H7 (cell line): Measurements from ENCODE around the gene SMIM20. TPM values are rescaled to one million over a fixed set of nuclear protein-coding genes. Genes with fewer than 3 reads are reported as not detected.
"Not testable (repeated sequence)": the region's sequence is repeated elsewhere in the genome, so short reads cannot be mapped to it uniquely, and the experiment has no call there.

Source experiments
- DNase-seq: peaks from one replicate; pipeline ENCODE4 v3.0.0; 2012
- H3K27me3 ChIP-seq: 2 replicates; pipeline ENCODE4 v1.6.0; 2011; ENCODE audit warnings: mild to moderate bottlenecking, low read length; ENCODE audit not compliant: control insufficient read depth, insufficient read depth
- H3K36me3 ChIP-seq: replicated peaks from 2 replicates; pipeline ENCODE4 v1.5.1; 2011; ENCODE audit warnings: low read length; ENCODE audit not compliant: control insufficient read depth, insufficient read depth
- H3K4me3 ChIP-seq: 2 replicates; pipeline ENCODE4 v1.5.1; 2011; ENCODE audit warnings: low read depth, mild to moderate bottlenecking, control low read depth, low read length, moderate library complexity; ENCODE audit not compliant: insufficient read depth
- total RNA-seq: library from RNA; depleted of rRNA; stranded (reverse); fragments of >200 nt; shearing (Covaris generic); gene quantifications from 2 replicates; pipeline ENCODE4 v1.2.3, GENCODE V29; 2014; rRNA removed

SMIM20 gene
- total RNA-seq: 55.3 and 81.1 TPM in 2 replicates

DNA sequence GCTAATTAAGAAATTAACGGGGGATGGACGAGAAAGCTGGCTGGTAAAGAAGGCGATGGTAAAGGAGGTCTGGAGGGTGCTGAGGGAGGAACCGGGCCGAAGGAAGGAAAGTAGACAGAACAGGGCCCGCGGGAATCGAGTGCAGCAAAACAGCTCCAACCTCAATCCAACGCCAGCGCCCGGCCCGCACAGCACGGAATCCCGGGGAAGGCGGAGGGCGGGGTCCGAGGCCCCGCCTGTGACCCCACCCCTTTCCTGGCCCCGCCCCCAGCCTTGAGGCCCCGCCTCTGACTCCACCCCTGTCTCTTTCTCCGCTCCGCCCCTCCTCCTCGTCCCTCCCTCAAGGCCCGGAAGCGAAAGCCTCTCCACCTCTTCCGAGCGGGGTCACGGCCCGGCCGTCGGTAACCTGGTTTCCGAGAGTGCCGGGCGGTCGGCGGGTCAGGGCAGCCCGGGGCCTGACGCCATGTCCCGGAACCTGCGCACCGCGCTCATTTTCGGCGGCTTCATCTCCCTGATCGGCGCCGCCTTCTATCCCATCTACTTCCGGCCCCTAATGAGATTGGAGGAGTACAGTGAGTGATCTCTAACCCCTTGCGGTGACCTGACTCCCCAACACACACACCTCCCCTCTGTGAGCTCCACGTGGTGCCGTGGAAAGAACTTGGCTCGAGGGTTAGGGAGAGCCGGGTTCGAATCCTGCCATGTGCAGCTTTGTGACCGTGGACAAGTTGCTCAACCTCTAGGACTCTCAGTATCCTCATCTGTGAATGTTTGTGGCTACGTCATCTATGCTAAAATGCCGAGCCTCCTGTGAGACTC lies at the start of gene SMIM20:
TSS of gene SMIM20 (plus strand) at position 370 of the 819 bp plus-strand sequence. CDS start at position 464, 94 bp downstream.
- peak; percentile 97 for DNase-seq
- H3K27me3 ChIP-seq: peaks cover 5% of the 10 kb centered on the region; the same call in 1 of the 2 replicates
- no peaks in the 10 kb centered on the region for H3K36me3 ChIP-seq
- peak within 1 kb of the TSS; percentile 64 for H3K4me3 ChIP-seq

DNA sequence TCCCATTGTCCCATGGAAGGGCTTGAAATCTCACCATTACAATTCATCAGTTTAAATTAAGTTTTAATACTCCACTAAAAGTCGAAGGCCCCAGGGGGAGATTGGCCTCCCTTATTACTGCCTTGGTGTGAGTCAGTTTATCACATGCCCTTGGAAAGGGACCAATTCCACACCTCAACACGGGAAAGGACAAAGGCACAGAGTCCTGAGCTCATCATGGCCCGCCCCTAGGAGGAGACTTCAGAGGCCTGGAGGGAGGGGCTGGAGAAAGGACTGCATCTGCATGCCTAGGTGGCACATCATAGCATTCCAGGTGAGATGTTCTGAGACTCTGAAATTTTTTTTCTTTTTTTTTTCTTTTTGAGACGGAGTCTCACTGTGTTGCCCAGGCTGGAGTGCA lies 48.4 kb upstream of the SMIM20 start:
- no peaks in the 10 kb centered on the region for H3K36me3 ChIP-seq
- DNase-seq: peak; percentile 73
- H3K4me3 ChIP-seq: no peak overlapping the region
- peaks cover 27% of the 10 kb centered on the region for H3K27me3 ChIP-seq

DNA sequence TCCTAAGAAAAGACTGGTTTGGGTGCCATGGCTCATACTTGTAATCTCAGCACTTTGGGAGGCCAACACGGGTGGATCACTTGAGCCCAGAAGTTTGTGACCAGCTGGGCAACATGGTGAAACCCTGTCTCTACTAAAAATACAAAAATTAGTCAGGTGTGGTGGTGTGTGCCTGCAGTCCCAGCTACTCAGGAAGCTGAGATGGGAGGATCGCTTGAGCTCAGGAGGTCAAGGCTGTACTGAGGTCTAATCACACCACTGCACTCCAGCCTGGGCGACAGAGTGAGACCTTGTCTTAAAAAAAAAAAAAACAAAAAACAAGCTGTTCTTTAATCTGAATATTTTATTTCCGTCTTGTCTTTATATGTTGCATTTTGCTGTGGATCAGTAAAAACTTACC lies 47.6 kb upstream of the SMIM20 start:
- DNase-seq, H3K4me3 ChIP-seq, H3K36me3 ChIP-seq: not testable (repeated sequence)
- H3K27me3 ChIP-seq: peaks cover 26% of the 10 kb centered on the region

DNA sequence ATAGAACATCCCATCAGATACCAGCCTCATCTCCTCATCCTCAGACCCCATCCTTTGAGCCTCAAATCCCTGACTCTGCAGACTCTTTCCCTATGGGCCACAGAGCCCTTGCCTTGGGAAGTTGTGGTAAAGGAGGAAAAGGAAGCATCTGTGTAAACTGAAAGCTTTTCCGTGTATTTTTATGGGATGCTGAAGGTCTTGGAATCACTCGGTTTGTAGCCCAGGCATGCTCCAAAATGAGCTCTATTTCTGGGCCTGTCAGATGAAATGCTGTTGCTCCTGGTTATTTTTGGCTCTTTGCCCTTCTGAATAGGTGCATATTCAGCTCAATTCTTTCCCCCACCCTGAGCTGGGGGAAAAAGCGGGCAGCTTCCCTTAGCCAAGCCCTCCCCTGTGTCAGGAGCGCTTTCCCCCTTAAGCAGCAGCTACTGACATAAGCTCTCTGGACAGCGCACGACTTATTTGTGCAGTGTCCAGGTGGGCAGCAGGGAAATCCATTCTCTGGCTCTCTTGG lies 46.2 kb upstream of the SMIM20 start:
- Histone ChIP-seq H3K4me3 (no peak overlapping the region), H3K27me3 (peaks cover 21% of the 10 kb centered on the region), H3K36me3 (no peaks in the 10 kb centered on the region)
- DNase-seq: no peak

DNA sequence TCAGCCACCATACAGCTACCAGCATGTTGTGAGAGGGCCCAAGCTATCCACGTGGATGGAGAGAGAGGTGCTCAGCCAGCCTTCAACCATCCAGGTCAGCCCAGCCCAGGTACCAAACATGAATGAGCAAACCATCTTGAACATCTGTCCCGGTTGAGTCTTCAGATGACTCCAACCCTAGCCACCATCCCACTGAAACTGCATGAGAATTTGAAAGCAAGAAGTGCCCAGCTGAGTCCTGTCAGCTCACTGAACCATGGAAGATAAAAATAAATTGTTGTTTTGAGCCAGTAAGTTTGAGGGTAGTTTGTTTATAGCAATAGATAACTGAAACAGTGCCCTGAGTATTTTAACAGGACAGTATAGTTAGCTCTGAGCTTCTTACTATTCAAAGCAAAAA lies 43.9 kb upstream of the SMIM20 start:
- Histone ChIP-seq H3K36me3 (no peaks in the 10 kb centered on the region), H3K27me3 (peaks cover 3% of the 10 kb centered on the region), H3K4me3 (no peak overlapping the region)
- no peak for DNase-seq

DNA sequence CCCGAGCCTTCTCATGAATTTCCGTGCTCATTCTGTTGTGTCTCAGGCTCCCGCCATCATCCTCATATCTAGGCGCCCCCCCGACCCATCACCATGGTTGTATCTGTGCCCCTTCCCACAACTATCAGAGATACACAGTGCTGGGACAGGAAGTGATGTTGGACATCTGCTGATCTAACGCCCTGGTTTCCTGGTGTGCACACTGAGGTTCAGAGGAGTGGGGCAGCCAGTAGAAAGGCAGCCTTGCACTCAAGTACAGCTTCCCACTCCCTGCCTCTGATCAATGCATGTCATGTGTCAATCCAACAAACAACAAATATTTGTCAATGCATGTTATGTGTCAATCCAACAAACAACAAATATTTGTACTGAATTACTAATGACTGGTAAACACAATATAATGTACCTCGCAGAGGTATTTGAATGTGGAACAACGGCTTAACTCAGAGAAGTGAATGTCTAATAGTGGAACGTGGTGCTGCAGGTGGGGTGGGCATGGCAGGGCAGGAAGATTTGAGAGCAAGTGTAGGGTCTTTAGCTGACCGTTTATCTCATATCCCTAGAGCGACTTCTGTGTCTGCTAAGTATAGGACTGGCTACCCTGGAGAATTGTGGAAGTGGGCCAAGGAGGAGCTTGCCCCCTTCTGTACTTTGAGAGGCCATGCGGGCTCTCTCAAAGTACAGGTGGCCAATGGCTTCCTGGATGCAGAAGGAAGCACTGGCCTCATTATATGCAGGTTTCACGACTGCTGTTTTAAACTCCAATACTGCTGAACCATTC lies 41.0 kb upstream of the SMIM20 start:
- Histone ChIP-seq H3K4me3 (no peak overlapping the region), H3K36me3 (no peaks in the 10 kb centered on the region), H3K27me3 (no peaks in the 10 kb centered on the region)
- DNase-seq: no peak

DNA sequence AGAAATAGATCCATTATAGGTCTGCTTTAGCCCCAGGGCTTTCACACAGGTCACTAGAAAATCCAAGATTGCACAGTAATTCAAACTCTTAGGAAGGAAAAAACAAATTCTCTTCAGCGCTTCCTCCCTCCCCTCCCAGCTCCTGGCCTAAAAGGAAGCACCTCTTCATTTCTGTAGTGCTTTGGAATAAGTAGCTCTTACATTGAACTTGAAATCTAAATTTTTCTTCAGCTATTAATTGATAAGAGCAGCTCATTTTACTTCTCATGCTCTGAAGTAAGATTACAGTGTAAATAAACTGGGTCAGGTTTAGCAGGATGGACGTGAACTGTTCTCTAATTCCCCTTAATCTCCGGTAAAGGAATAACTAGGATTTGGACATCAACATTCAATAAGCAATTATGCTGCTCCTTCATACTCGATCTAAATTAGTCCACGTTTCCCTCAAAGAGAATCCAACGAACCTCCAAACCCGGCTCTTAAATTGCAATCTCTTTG lies 40.3 kb upstream of the SMIM20 start:
- no peak for DNase-seq
- no peak overlapping the region for H3K4me3 ChIP-seq
- H3K27me3 ChIP-seq: no peaks in the 10 kb centered on the region
- H3K36me3 ChIP-seq: no peaks in the 10 kb centered on the region

DNA sequence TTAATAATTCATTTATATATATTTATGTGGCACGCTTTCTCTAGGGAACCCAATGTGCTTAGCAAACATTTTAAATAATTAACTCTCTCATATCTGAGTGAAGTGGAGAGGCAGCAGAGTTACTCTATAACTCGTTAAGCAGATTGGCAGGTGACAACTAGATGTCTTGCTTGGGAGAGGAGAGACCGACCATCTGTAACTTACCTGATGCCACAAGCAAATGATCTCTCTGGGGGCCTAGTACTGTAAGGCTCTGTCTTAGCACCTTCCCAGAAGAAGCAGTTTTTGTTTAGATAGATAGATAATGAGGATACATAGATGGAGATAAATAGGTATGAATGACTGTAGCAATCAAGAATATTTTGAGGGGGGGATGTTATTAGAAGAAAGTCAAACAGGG lies 39.4 kb upstream of the SMIM20 start:
- DNase-seq: no peak
- H3K27me3 ChIP-seq: no peaks in the 10 kb centered on the region
- H3K4me3 ChIP-seq: no peak overlapping the region
- H3K36me3 ChIP-seq: no peaks in the 10 kb centered on the region

DNA sequence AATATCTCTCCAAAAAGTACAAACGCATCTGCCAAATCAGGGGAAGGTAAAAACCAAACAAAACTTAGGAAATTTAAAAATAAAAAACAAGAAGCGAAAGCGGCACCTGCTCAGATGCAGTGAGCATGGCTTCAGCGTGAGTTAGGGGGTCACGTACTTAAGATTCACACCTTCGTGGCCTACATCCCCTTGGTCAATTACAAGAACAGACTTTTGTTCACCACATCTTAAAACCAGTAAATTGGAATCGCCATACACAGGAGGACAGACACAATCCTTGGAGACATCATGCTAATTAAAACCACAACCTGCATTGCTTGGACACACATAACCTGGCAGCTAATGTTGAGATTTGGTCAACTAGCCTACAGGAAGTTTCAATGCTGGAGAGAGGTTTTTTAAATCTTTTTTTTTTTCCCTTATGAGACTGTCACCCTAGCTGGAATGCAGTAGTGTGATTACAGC lies 38.7 kb upstream of the SMIM20 start:
- Histone ChIP-seq H3K27me3 (no peaks in the 10 kb centered on the region), H3K36me3 (no peaks in the 10 kb centered on the region), H3K4me3 (no peak overlapping the region)
- no peak for DNase-seq

DNA sequence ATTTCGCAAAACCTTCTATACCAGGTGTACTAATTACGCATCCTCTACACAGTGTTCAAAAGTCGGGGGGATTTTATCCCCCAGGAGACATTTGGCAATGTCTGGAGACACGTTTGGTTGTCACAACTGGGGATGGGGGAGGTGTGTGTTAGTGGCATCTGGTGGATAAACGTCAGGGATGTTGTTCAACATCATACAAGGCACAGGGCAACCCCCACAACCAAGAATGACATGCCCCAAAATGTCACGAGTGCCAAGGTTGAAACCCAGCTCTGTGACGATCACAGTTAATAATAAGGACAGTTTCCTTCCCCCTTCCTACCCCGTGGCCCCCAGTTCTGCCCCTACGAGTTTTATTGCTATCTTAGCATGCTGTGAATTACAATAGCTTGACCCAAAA lies 35.3 kb upstream of the SMIM20 start:
- Histone ChIP-seq H3K36me3 (no peaks in the 10 kb centered on the region), H3K4me3 (no peak overlapping the region), H3K27me3 (no peaks in the 10 kb centered on the region)
- DNase-seq: no peak

DNA sequence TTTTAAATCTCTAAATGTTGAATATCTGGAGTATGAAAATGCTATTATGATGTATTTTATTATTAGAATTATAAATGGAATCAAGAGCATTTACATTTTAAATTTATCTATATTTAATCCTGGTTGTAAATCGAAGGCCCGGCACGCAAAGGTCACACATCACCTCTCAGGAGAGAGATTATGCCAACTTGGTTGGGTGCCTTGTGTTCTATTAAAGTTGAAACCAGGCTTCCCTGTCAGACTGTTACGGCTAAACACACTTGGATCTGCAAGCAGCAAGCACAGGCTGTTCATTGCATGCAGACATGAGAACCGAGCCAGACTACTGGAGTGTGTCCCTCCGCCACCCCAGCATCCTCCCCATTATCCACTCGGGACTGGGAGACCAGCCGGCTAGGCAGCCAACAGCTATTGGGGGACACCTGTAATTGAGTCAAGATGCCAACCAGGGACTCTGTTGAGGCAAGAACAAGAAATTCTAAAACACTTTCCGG lies 34.9 kb upstream of the SMIM20 start:
- Histone ChIP-seq H3K27me3 (no peaks in the 10 kb centered on the region), H3K4me3 (no peak overlapping the region), H3K36me3 (no peaks in the 10 kb centered on the region)
- no peak for DNase-seq

DNA sequence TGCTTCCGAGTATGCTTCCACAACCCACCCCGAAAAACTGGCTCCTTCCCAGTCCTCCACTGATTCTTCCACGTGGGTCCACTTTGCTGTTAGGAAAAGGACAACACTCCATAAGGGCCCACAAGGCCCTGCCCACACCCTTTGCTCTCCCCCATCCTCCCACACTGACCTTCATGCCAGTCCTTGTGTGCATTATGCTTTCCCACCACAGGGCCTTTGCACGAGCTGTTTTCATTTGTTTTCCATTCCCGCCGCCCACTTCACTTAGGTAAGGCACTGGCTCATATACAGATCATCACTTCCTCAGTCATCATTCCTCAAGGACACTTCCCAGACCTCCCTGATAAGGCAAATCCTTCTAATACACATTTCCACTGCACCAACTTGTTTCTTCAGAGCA lies 34.4 kb upstream of the SMIM20 start:
- Histone ChIP-seq H3K36me3 (no peaks in the 10 kb centered on the region), H3K27me3 (no peaks in the 10 kb centered on the region), H3K4me3 (no peak overlapping the region)
- DNase-seq: no peak

DNA sequence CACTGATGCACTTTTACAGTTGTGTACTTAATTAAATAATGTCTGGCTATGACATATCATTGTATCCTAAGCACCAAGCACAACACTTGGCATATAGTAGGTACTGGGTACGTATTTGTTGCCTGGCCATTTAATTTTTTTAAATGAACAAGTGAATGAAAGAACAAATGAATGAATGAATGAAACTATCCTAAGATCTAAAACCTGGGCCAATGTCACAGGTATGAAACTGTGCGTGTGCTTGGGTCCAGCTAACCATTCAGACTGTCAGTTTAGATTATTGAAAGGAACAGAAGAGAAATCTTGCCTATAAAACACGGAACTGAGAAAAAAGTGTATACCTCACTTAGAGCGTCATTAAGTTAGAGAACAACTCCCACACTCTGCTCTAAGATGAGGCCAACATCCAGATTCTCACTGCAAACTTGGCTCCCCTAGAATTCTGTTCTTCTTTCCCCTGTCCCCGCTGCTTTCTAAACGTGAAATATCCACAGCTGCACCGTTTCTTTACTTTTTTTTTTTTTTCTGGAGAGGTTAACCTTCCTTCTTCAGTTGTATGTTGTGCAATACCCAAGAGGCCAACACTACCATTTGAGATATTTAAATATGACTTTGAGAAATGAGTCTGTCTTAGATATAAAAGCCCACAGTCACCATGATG lies 33.9 kb upstream of the SMIM20 start:
- no peaks in the 10 kb centered on the region for H3K27me3 ChIP-seq
- no peak overlapping the region for H3K4me3 ChIP-seq
- H3K36me3 ChIP-seq: no peaks in the 10 kb centered on the region
- DNase-seq: no peak

DNA sequence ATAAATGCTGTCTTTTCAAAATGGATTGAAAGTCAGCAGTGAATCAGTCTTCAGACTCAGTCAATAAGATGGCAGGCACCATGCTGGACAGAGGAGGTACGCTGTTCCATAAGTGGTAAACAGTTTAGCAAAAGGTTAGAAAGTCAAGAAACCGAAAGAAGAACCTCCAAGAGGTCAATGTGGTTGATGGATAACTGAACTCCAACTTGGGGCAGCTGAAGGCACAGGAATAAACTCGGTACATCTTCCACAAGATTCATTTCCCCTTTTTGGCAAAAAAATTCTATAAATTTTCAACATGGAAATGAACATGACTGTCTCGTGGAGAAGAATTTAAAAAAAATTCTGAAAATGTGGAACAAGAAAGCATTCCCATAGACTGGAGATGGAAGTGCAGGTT lies 32.8 kb upstream of the SMIM20 start:
- no peak for DNase-seq
- Histone ChIP-seq H3K27me3 (no peaks in the 10 kb centered on the region), H3K36me3 (no peaks in the 10 kb centered on the region), H3K4me3 (no peak overlapping the region)
